Gastroesophageal sphincter (tissue), 4 donors: ENCODE measurements around the gene HS3ST5. TPM values are rescaled to one million over a fixed set of nuclear protein-coding genes. Genes with fewer than 3 reads are reported as not detected.

Source experiments
- ATAC-seq: fragments of 150-250 bp; one replicate; pipeline ENCODE4 v1.9.1; 2016; ENCODE audit warnings: mild to moderate bottlenecking, moderate library complexity
- H3K27ac ChIP-seq, 4 donors: fragments of 200-600 bp; sonication (generic) in 3 of 4; 1 replicate in 3 of 4; 2 replicates in 1 of 4; pipeline ENCODE4 v1.5.1; 2016 to 2019
- H3K27me3 ChIP-seq: fragments of 200-600 bp; sonication (generic); one replicate; pipeline ENCODE4 v1.5.1; 2019
- H3K36me3 ChIP-seq, 2 donors: fragments of 200-600 bp; sonication (generic); one replicate each; pipeline ENCODE4 v1.5.1; 2019; ENCODE audit warnings: control low read depth in 1 of 2
- H3K4me1 ChIP-seq, 3 donors: fragments of 200-600 bp; sonication (generic); 1 replicate in 2 of 3; 2 replicates in 1 of 3; pipeline ENCODE4 v1.5.1; 2016 to 2019; ENCODE audit warnings: control low read depth in 2 of 3
- H3K4me3 ChIP-seq, 2 donors: fragments of 200-600 bp; sonication (generic); one replicate each; pipeline ENCODE4 v1.5.1; 2019; ENCODE audit warnings: mild to moderate bottlenecking in 1 of 2, moderate library complexity in 1 of 2
- H3K9me3 ChIP-seq, 3 donors: fragments of 200-600 bp; sonication (generic); one replicate each; pipeline ENCODE4 v1.5.1; 2017 to 2019; ENCODE audit warnings: control low read depth in 2 of 3
- EP300 ChIP-seq: sonication (generic); formaldehyde crosslinking; IDR thresholded peaks from one replicate; pipeline ENCODE4 v1.6.1; 2017; ENCODE audit warnings: antibody characterized with exemption, mild to moderate bottlenecking
- POLR2A ChIP-seq, 2 donors: fragments of 450-650 bp; IDR thresholded peaks; one replicate each; pipeline ENCODE4 v1.6.1; 2017; ENCODE audit warnings: antibody characterized with exemption in 2 of 2, mild to moderate bottlenecking in 2 of 2, moderate library complexity in 1 of 2
- POLR2AphosphoS5 ChIP-seq: sonication (generic); formaldehyde crosslinking; IDR thresholded peaks from one replicate; pipeline ENCODE4 v1.6.1; 2017; ENCODE audit warnings: antibody characterized with exemption
- WGBS, 2 donors: methylation state at CpG; one replicate each; pipeline ENCODE4 v1.1.5; 2018; ENCODE audit warnings: low coverage in 1 of 2; 5-methylcytosine and 5-hydroxymethylcytosine counted together
- total RNA-seq, 4 donors: library from RNA; depleted of rRNA; stranded (reverse); fragments of >200 nt; gene quantifications; one replicate each; pipeline ENCODE4 v1.1.0, GENCODE V29; 2016
- TF ChIP-seq, protein P1 (sequence below), 4 experiments: fragments of 200-600 bp in 2 of 4; fragments of 450-650 bp in 2 of 4; sonication (generic) in 1 of 4; IDR thresholded peaks; one replicate each; pipeline ENCODE4 v1.5.1; 2017 to 2019; ENCODE audit warnings: antibody characterized with exemption in 4 of 4, mild to moderate bottlenecking in 2 of 4, moderate library complexity in 2 of 4

HS3ST5 gene
- total RNA-seq, 4 donors from 2014 or later = 0.13 TPM; not detected in 3

DNA sequence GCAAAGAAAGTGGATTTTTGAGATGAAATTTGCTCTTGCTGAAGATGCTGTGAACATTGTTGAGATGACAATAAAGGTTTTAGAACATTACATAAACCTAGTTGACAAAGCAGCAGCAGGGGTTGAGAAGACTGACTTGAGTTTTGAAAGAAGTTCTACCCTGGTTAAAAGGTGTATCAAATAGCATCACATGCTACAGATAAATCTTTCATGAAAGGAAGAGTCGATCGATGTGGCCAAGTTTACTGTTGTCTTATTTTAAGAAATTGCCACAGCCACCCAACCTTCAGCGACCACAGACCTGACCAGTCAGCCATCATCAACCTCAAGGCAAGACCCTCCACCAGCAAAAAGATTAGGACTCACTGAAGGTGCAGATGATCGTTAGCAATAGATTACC, 155.3 kb downstream of the HS3ST5 start:
- H3K4me3 ChIP-seq = no peak overlapping the region
- no peak overlapping the region for H3K27ac ChIP-seq
- H3K4me1 ChIP-seq = no peaks in the 10 kb centered on the region
- no peaks in the 10 kb centered on the region for H3K27me3 ChIP-seq
- no peak for ATAC-seq
- TF ChIP-seq EP300 (no peak), POLR2AphosphoS5 (no peak), POLR2A (IDR thresholded peaks at IDR 0.05) (no peak)
- TF ChIP-seq, protein P1, sequence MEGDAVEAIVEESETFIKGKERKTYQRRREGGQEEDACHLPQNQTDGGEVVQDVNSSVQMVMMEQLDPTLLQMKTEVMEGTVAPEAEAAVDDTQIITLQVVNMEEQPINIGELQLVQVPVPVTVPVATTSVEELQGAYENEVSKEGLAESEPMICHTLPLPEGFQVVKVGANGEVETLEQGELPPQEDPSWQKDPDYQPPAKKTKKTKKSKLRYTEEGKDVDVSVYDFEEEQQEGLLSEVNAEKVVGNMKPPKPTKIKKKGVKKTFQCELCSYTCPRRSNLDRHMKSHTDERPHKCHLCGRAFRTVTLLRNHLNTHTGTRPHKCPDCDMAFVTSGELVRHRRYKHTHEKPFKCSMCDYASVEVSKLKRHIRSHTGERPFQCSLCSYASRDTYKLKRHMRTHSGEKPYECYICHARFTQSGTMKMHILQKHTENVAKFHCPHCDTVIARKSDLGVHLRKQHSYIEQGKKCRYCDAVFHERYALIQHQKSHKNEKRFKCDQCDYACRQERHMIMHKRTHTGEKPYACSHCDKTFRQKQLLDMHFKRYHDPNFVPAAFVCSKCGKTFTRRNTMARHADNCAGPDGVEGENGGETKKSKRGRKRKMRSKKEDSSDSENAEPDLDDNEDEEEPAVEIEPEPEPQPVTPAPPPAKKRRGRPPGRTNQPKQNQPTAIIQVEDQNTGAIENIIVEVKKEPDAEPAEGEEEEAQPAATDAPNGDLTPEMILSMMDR (IDR thresholded peaks at IDR 0.05) = no peak
- WGBS, 2 donors = 91 to 95% methylated on average over 4 of the region's 4 CpGs
- H3K36me3 ChIP-seq = no peaks in the 10 kb centered on the region
- H3K9me3 ChIP-seq = no peaks in the 10 kb centered on the region

DNA sequence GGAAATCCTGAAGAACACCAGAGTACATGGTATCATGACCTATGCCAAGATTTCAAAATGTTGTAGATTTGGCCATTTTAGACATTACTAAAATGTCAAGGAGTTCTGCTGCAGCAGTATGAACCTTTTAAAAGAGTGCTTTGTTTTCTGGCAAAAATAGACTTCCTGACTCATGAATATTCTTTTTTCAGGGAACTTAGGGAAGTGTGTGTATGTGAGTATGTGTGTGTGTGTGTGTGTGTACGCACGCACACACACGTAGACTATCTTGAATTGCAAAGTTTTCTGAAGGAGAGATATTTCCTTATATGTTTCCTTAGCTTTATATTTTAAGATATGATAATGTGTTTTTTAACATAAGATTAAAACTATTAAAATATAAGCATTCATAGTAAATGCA, 161.2 kb downstream of the HS3ST5 start:
- H3K9me3 ChIP-seq = no peaks in the 10 kb centered on the region
- H3K36me3 ChIP-seq = no peaks in the 10 kb centered on the region
- 69 to 76% methylated on average over 3 of the region's 3 CpGs for WGBS, 2 donors
- no peak overlapping the region for H3K27ac ChIP-seq
- TF ChIP-seq POLR2A (IDR thresholded peaks at IDR 0.05) = no peak
- TF ChIP-seq, protein P1 (IDR thresholded peaks at IDR 0.05) = no peak
- H3K4me3 ChIP-seq = no peak overlapping the region
- no peaks in the 10 kb centered on the region for H3K27me3 ChIP-seq
- no peak for ATAC-seq
- H3K4me1 ChIP-seq = no peaks in the 10 kb centered on the region

DNA sequence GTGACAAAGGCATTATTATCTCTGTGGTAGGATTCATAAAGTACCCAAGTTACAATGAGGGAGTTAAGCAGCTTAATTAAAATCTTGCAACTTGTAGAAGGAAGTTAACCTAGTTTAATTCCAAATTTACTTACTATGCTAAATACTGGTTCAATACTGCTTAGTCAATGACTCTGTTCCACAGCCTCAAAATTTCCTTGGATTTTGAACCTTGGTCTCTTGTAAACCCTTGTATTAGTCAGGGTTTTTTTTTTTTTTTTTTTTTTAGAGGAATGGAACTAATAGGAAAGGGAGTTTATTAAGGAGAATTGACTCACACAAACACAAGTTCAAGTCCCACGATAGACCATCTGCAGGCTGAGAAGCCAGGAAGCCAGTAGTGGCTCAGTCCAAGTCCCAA, 163.4 kb downstream of the HS3ST5 start:
- no peaks in the 10 kb centered on the region for H3K4me1 ChIP-seq
- no peak overlapping the region for H3K4me3 ChIP-seq
- H3K27me3 ChIP-seq = no peaks in the 10 kb centered on the region
- TF ChIP-seq EP300 = no peak
- TF ChIP-seq, protein P1 (IDR thresholded peaks at IDR 0.05) = no peak
- no peak for TF ChIP-seq POLR2A (IDR thresholded peaks at IDR 0.05)
- TF ChIP-seq POLR2AphosphoS5 = no peak
- no peaks in the 10 kb centered on the region for H3K9me3 ChIP-seq
- no peak overlapping the region for H3K27ac ChIP-seq
- H3K36me3 ChIP-seq = no peaks in the 10 kb centered on the region
- ATAC-seq = no peak
- 86% methylated on average over 1 of the region's 1 CpG; no CpG with 5 or more reads in 1 of the 2 donors for WGBS, 2 donors

DNA sequence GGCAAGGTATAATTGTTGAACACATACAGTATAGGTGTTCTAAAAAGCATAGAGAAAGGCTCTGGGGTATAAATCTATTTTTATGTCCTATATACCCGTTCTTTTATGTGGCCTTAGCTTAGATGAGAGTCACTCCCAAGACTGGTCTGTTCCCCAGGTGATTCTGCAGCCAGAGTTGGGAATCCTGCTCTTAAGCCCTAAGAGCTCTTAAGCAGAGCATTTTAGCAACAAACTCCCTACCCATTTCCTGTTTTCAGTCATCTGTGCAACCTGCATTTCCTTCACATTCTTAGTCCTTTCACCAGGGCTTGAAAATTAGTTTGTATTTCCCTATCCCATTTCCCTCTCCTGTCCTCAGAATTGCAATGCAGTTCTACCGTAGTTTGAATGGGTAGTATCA, 166.1 kb downstream of the HS3ST5 start:
- no peak for ATAC-seq
- TF ChIP-seq POLR2AphosphoS5 = no peak
- no peak for TF ChIP-seq EP300
- no peak for TF ChIP-seq POLR2A (IDR thresholded peaks at IDR 0.05)
- TF ChIP-seq, protein P1 (IDR thresholded peaks at IDR 0.05) = no peak
- WGBS, 2 donors = 61 to 78% methylated on average over 2 of the region's 2 CpGs
- Histone ChIP-seq H3K27me3 (no peaks in the 10 kb centered on the region), H3K9me3 (no peaks in the 10 kb centered on the region), H3K4me1 (no peaks in the 10 kb centered on the region), H3K36me3 (no peaks in the 10 kb centered on the region), H3K4me3 (no peak overlapping the region), H3K27ac (no peak overlapping the region)

DNA sequence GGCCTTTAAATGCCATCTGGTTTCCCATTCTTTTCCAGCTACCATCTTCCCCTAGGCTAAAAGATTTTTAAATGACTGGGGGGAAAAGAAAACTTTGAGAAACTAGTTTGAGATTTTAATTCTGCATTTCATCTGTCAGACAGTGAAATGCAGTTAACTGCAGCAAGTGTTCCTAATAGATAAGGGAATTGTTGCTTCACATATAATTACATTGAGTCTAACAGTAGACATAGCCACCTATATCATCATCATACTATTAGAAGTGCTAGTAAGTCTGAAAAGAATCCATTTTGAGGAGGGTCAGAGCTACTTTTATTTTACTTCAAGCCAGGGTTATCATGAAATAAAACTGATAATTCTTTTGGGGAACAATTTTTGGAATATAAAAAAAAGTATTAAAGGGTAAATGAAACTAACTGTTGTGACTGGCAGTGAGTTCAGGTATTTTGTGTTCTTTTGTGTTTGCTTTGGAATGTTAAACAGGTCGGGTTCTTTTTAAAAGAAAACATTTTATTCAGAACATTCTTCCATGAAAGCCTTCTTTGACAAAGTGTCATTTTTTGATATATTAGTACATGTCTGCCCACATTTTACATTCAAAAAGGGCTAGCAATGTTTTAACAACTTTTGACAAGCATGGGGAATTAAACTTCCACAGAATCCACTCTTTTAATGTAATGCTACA, 170.1 kb downstream of the HS3ST5 start:
- Histone ChIP-seq H3K27ac (no peak overlapping the region), H3K9me3 (no peaks in the 10 kb centered on the region), H3K36me3 (no peaks in the 10 kb centered on the region), H3K4me1 (no peaks in the 10 kb centered on the region), H3K4me3 (no peak overlapping the region), H3K27me3 (no peaks in the 10 kb centered on the region)
- 56 to 62% methylated on average over 1 of the region's 1 CpG for WGBS, 2 donors
- no peak for TF ChIP-seq POLR2A (IDR thresholded peaks at IDR 0.05)
- no peak for TF ChIP-seq POLR2AphosphoS5
- TF ChIP-seq, protein P1 (IDR thresholded peaks at IDR 0.05) = no peak
- TF ChIP-seq EP300 = no peak
- ATAC-seq = no peak
